Measurements from ENCODE around the gene SLC6A18.

The SLC6A18 gene

GRCh38 chr5:1203968-1204692 lies 21.1 kb upstream of the SLC6A18 start:
- no peak for DNase-seq

- peak; percentile 50 for DNase-seq
Measured at GRCh38 chr5:1204693-1205242, 20.4 kb upstream of the SLC6A18 start.

- DNase-seq: no peak
Measured at GRCh38 chr5:1205255-1206180, 19.7 kb upstream of the SLC6A18 start.

- DNase-seq: no peak
Measured at GRCh38 chr5:1206521-1207412, 18.4 kb upstream of the SLC6A18 start.

GRCh38 chr5:1207555-1207954 lies 17.6 kb upstream of the SLC6A18 start:
- no peak for DNase-seq

GRCh38 chr5:1208221-1208742 lies 16.9 kb upstream of the SLC6A18 start:
- DNase-seq: no peak

- peak; percentile 39 for DNase-seq
Measured at GRCh38 chr5:1208743-1209488, 16.3 kb upstream of the SLC6A18 start.

- DNase-seq: no peak
Measured at GRCh38 chr5:1209489-1209852, 15.7 kb upstream of the SLC6A18 start.

GRCh38 chr5:1209896-1210776 lies 15.0 kb upstream of the SLC6A18 start:
- DNase-seq: no peak

GRCh38 chr5:1210832-1211251 lies 14.3 kb upstream of the SLC6A18 start:
- no peak for DNase-seq

- no peak for DNase-seq
Measured at GRCh38 chr5:1211701-1212100, 13.5 kb upstream of the SLC6A18 start.

GRCh38 chr5:1212271-1212670 lies 12.9 kb upstream of the SLC6A18 start:
- DNase-seq: no peak

- DNase-seq: no peak
Measured at GRCh38 chr5:1212881-1213280, 12.3 kb upstream of the SLC6A18 start.

GRCh38 chr5:1213508-1214162 lies 11.5 kb upstream of the SLC6A18 start:
- DNase-seq: no peak

- DNase-seq: no peak
Measured at GRCh38 chr5:1214163-1214935, 10.8 kb upstream of the SLC6A18 start.

GRCh38 chr5:1214936-1215220 lies 10.3 kb upstream of the SLC6A18 start:
- DNase-seq: no peak

GRCh38 chr5:1215320-1216096 lies 9.7 kb upstream of the SLC6A18 start:
- DNase-seq: no peak

GRCh38 chr5:1216211-1216917 lies 8.8 kb upstream of the SLC6A18 start:
- no peak for DNase-seq

Measured in femur (tissue), 1 donor.